H9 (cell line): Measurements from ENCODE around the gene LRRC8B. TPM values are rescaled to one million over a fixed set of nuclear protein-coding genes. Genes with fewer than 3 reads are reported as not detected.

Source experiments
- DNase-seq: peaks from one replicate; pipeline ENCODE4 v3.0.0-alpha.2; 2017
- H2AFZ ChIP-seq: one replicate; pipeline ENCODE4 v1.6.1; 2013; ENCODE audit warnings: mild to moderate bottlenecking, low read length, control low read depth, moderate library complexity
- H2AK5ac ChIP-seq: 2 replicates; pipeline ENCODE4 v1.6.1; 2013; ENCODE audit warnings: low read length, control low read depth, mixed read lengths; ENCODE audit not compliant: insufficient read length
- H2BK120ac ChIP-seq: one replicate; pipeline ENCODE4 v1.6.1; 2013; ENCODE audit warnings: low read depth, mild to moderate bottlenecking, low read length, control low read depth, inconsistent platforms; ENCODE audit not compliant: poor library complexity, severe bottlenecking
- H2BK12ac ChIP-seq: 2 replicates; pipeline ENCODE4 v1.6.1; 2013; ENCODE audit warnings: low read length, control low read depth, mixed read lengths, low read depth; ENCODE audit not compliant: insufficient read length
- H2BK15ac ChIP-seq: 2 replicates; pipeline ENCODE4 v1.6.1; 2013; ENCODE audit warnings: low read depth, low read length, control low read depth
- H2BK20ac ChIP-seq: one replicate; pipeline ENCODE4 v1.6.1; 2013; ENCODE audit warnings: low read depth, mild to moderate bottlenecking, low read length, control low read depth, inconsistent platforms; ENCODE audit not compliant: poor library complexity, severe bottlenecking
- H2BK5ac ChIP-seq: 2 replicates; pipeline ENCODE4 v1.6.1; 2013; ENCODE audit warnings: low read length, control low read depth, mixed read lengths; ENCODE audit not compliant: insufficient read length
- H3K14ac ChIP-seq: 2 replicates; pipeline ENCODE4 v1.6.1; 2013; ENCODE audit warnings: low read length, control low read depth; ENCODE audit not compliant: insufficient read depth
- H3K18ac ChIP-seq: 2 replicates; pipeline ENCODE4 v1.6.1; 2013; ENCODE audit warnings: low read depth, mild to moderate bottlenecking, mixed read lengths, low read length, control low read depth; ENCODE audit not compliant: insufficient read length
- H3K23ac ChIP-seq: 2 replicates; pipeline ENCODE4 v1.6.1; 2013; ENCODE audit warnings: low read length, control low read depth, mixed read lengths, low read depth; ENCODE audit not compliant: insufficient read length
- H3K23me2 ChIP-seq: 2 replicates; pipeline ENCODE4 v1.6.1; 2013; ENCODE audit warnings: low read depth, mild to moderate bottlenecking, mixed read lengths, low read length, control low read depth; ENCODE audit not compliant: insufficient read length, poor library complexity, severe bottlenecking
- H3K27ac ChIP-seq: 2 replicates; pipeline ENCODE4 v1.5.1; 2013; ENCODE audit warnings: low read length, control low read depth, mixed read lengths, low read depth; ENCODE audit not compliant: insufficient read length
- H3K27me3 ChIP-seq: 2 replicates; pipeline ENCODE4 v1.6.1; 2013; ENCODE audit warnings: low read length, control low read depth, inconsistent platforms; ENCODE audit not compliant: insufficient read depth
- H3K4ac ChIP-seq: 2 replicates; pipeline ENCODE4 v1.6.1; 2013; ENCODE audit warnings: low read depth, mild to moderate bottlenecking, control low read depth, inconsistent platforms, low read length, moderate library complexity
- H3K4me1 ChIP-seq: 2 replicates; pipeline ENCODE4 v1.6.1; 2013; ENCODE audit warnings: low read length, control low read depth, inconsistent platforms; ENCODE audit not compliant: insufficient read depth
- H3K4me2 ChIP-seq: 2 replicates; pipeline ENCODE4 v1.6.1; 2013; ENCODE audit warnings: low read length, control low read depth, mixed read lengths; ENCODE audit not compliant: insufficient read length, insufficient read depth
- H3K56ac ChIP-seq: 2 replicates; pipeline ENCODE4 v1.6.1; 2013; ENCODE audit warnings: low read depth, mild to moderate bottlenecking, mixed read lengths, low read length, control low read depth; ENCODE audit not compliant: insufficient read length
- H3K79me1 ChIP-seq: 2 replicates; pipeline ENCODE4 v1.6.1; 2013; ENCODE audit warnings: low read depth, mild to moderate bottlenecking, moderate library complexity, low read length, control low read depth, inconsistent platforms; ENCODE audit not compliant: insufficient read depth, poor library complexity, severe bottlenecking
- H3K79me2 ChIP-seq: 2 replicates; pipeline ENCODE4 v1.6.1; 2013; ENCODE audit warnings: low read length, control low read depth, inconsistent platforms; ENCODE audit not compliant: insufficient read depth
- H3K9ac ChIP-seq: 2 replicates; pipeline ENCODE4 v1.6.1; 2013; ENCODE audit warnings: low read length, control low read depth, mixed read lengths; ENCODE audit not compliant: insufficient read length; ENCODE audit errors: extremely low read depth
- H3K9me3 ChIP-seq: one replicate; pipeline ENCODE4 v1.6.1; 2013; ENCODE audit warnings: low read depth, low read length, inconsistent platforms; ENCODE audit not compliant: control insufficient read depth
- H3T11ph ChIP-seq: one replicate; pipeline ENCODE4 v1.6.1; 2013; ENCODE audit warnings: mild to moderate bottlenecking, low read length, control low read depth, inconsistent platforms
- H4K20me1 ChIP-seq: one replicate; pipeline ENCODE4 v1.6.1; 2013; ENCODE audit not compliant: control insufficient read depth, insufficient read length, insufficient read depth
- H4K5ac ChIP-seq: 2 replicates; pipeline ENCODE4 v1.6.1; 2013; ENCODE audit warnings: low read depth, mild to moderate bottlenecking, mixed read lengths, low read length, control low read depth; ENCODE audit not compliant: insufficient read length
- H4K8ac ChIP-seq: replicated peaks from 2 replicates; pipeline ENCODE4 v1.6.1; 2013; ENCODE audit warnings: low read length, control low read depth, mixed read lengths, low read depth; ENCODE audit not compliant: insufficient read length
- H4K91ac ChIP-seq: 2 replicates; pipeline ENCODE4 v1.6.1; 2013; ENCODE audit warnings: low read depth, mild to moderate bottlenecking, moderate library complexity, mixed read lengths, low read length, control low read depth; ENCODE audit not compliant: insufficient read length
- H3K27ac Mint-ChIP-seq, 3 experiments: 2 replicates in 2 of 3; 3 replicates in 1 of 3; pipeline ENCODE4 v1.8.0; 2020 to 2021; ENCODE audit warnings: mixed read lengths in 3 of 3, mild to moderate bottlenecking in 1 of 3, moderate library complexity in 1 of 3
- H3K27me3 Mint-ChIP-seq: 2 replicates; pipeline ENCODE4 v1.8.0; 2021; ENCODE audit warnings: low read depth, mild to moderate bottlenecking, moderate library complexity, mixed read lengths
- H3K36me3 Mint-ChIP-seq, 3 experiments: 2 replicates in 2 of 3; 3 replicates in 1 of 3; pipeline ENCODE4 v1.8.0; 2020 to 2021; ENCODE audit warnings: low read depth in 3 of 3, mixed read lengths in 3 of 3; ENCODE audit not compliant: insufficient read depth in 1 of 3
- H3K4me1 Mint-ChIP-seq, 2 experiments: 2 replicates each; pipeline ENCODE4 v1.8.0; 2020; ENCODE audit warnings: mixed read lengths in 2 of 2
- H3K4me3 Mint-ChIP-seq, 2 experiments: 2 replicates in 1 of 2; 3 replicates in 1 of 2; pipeline ENCODE4 v1.8.0; 2020 to 2021; ENCODE audit warnings: mild to moderate bottlenecking in 2 of 2, mixed read lengths in 2 of 2, moderate library complexity in 1 of 2
- H3K9me3 Mint-ChIP-seq, 2 experiments: 2 replicates in 1 of 2; 3 replicates in 1 of 2; pipeline ENCODE4 v1.8.0; 2020; ENCODE audit warnings: mild to moderate bottlenecking in 2 of 2, mixed read lengths in 2 of 2, moderate library complexity in 1 of 2
- WGBS: extraction: QIAGEN DNeasy Blood & Tissue Kit; methylation state at CpG from one replicate; pipeline ENCODE4 v1.1.7; 2013; ENCODE audit warnings: missing lambda C conversion rate, low lambda C conversion rate, mixed read lengths; ENCODE audit not compliant: insufficient read length; ENCODE audit errors: extremely low coverage; 5-methylcytosine and 5-hydroxymethylcytosine counted together
- total RNA-seq: library from RNA; stranded (reverse); gene quantifications from 2 replicates; pipeline ENCODE4 v1.2.1, GENCODE V29; 2021
- TF ChIP-seq, protein P1 (sequence below): fragments of 200-600 bp; sonication (generic); conservative IDR thresholded peaks from 3 replicates; pipeline ENCODE4 v1.8.0; 2021; ENCODE audit warnings: antibody characterized with exemption, mild to moderate bottlenecking

LRRC8B gene
- total RNA-seq, 1 experiment from 2014 or later, result 33.2 TPM

DNA sequence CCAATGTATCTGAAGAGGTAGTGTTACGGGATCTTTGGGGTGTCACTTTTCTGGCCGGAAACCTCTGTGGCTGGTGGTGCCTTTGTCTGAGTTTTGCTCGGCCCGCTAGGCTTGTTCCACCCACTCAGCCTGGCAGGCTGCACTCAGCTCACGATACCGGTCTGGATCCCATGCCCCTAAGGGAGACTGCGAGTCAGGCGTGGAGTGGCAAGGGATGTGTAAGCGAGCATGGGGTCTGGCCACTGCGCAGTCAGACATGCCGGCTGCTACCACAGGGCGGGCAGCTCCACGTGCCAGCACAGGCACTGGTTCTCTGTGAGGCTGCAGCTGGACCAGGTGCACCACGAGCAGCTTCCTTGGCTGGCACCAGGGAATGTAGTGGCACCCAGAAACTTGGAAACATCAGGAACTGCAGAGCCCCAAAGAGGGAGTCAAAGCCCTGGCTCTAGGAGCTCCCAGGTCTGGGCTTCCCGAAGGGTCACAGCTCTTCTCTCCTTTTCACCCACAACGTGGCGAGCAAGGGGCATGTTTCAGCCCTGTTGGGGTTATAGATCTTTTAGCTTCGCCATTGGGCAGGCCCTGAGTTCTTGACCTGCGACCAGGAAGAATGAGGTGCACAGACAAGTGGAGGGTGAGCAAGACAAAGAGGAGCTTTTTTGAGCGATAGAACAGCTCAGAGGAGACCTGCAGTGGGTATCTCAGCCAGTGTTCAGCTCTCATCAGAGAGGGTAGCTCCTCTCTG, 84.5 kb downstream of the LRRC8B start:
- Histone ChIP-seq H3K9ac (no peak overlapping the region), H2BK20ac (no peak overlapping the region), H3K14ac (no peak overlapping the region), H3K18ac (no peak overlapping the region), H4K5ac (no peak overlapping the region), H3K9me3 (no peaks in the 10 kb centered on the region), H3K4ac (no peak overlapping the region), H3K4me2 (no peak overlapping the region), H2BK15ac (no peak overlapping the region), H4K91ac (no peak overlapping the region), H3K79me2 (no peaks in the 10 kb centered on the region), H2BK120ac (no peak overlapping the region), H4K20me1 (no peaks in the 10 kb centered on the region), H2AK5ac (no peak overlapping the region), H3K27ac (no peak overlapping the region), H3K23me2 (no peaks in the 10 kb centered on the region), H3K56ac (no peak overlapping the region), H2AFZ (no peak overlapping the region), H3K23ac (no peak overlapping the region), H4K8ac (no peak overlapping the region), H2BK12ac (no peak overlapping the region), H2BK5ac (no peak overlapping the region), H3K79me1 (no peaks in the 10 kb centered on the region), H3T11ph (no peak overlapping the region), H3K4me1 (no peaks in the 10 kb centered on the region), H3K27me3 (no peaks in the 10 kb centered on the region)
- peaks cover 7 to 12% of the 10 kb centered on the region in 2 experiments for H3K4me1 Mint-ChIP-seq
- H3K9me3 Mint-ChIP-seq, result no peaks in the 10 kb centered on the region
- H3K4me3 Mint-ChIP-seq, result no peak overlapping the region
- TF ChIP-seq, protein P1, sequence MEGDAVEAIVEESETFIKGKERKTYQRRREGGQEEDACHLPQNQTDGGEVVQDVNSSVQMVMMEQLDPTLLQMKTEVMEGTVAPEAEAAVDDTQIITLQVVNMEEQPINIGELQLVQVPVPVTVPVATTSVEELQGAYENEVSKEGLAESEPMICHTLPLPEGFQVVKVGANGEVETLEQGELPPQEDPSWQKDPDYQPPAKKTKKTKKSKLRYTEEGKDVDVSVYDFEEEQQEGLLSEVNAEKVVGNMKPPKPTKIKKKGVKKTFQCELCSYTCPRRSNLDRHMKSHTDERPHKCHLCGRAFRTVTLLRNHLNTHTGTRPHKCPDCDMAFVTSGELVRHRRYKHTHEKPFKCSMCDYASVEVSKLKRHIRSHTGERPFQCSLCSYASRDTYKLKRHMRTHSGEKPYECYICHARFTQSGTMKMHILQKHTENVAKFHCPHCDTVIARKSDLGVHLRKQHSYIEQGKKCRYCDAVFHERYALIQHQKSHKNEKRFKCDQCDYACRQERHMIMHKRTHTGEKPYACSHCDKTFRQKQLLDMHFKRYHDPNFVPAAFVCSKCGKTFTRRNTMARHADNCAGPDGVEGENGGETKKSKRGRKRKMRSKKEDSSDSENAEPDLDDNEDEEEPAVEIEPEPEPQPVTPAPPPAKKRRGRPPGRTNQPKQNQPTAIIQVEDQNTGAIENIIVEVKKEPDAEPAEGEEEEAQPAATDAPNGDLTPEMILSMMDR, result no peak
- DNase-seq, result no peak
- H3K27ac Mint-ChIP-seq, result no peak overlapping the region
- H3K27me3 Mint-ChIP-seq, result no peaks in the 10 kb centered on the region
- no CpG with 5 or more reads among the region's 20 CpGs for WGBS
- H3K36me3 Mint-ChIP-seq, result no peaks in the 10 kb centered on the region; a peak in 1 of 7 replicates
